GM12801 (cell line): ENCODE measurements around the gene PDCD1.

Source experiments
- CTCF ChIP-seq: IDR thresholded peaks from one replicate; pipeline ENCODE4 v1.5.1; 2011; ENCODE audit warnings: control low read depth; ENCODE audit not compliant: insufficient read length; ENCODE audit errors: extremely low read depth

The PDCD1 gene

GRCh38 chr2:241804326-241805229, 54.1 kb downstream of the PDCD1 start:
- no peak for TF ChIP-seq CTCF

- TF ChIP-seq CTCF = no peak
Measured at GRCh38 chr2:241803387-241804325, 55.0 kb downstream of the PDCD1 start.

GRCh38 chr2:241802421-241803318, 56.0 kb downstream of the PDCD1 start:
- no peak for TF ChIP-seq CTCF

GRCh38 chr2:241801611-241802420, 56.9 kb downstream of the PDCD1 start:
- no peak for TF ChIP-seq CTCF
